ENCODE measurements around the gene NACC1. TPM values are rescaled to one million over a fixed set of nuclear protein-coding genes. Genes with fewer than 3 reads are reported as not detected.
"Not testable (repeated sequence)": the region's sequence is repeated elsewhere in the genome, so short reads cannot be mapped to it uniquely, and the experiment has no call there.

The NACC1 gene
- polyA plus RNA-seq, 3 donors from 2014 or later, result 1.2 to 2.8 TPM; not detected in 1

- Mint-ChIP-seq H3K27me3 (ENCODE audit: low read depth in 3 of 3) (peaks cover 39 to 56% (median 46%) of the 10 kb centered on the region in 3 donors), H3K27ac (peak overlapping the region; percentile 97 to 99 (median 98)), H3K36me3 (peaks cover 3 to 13% (median 11%) of the 10 kb centered on the region in 3 donors), H3K9me3 (no peaks in the 10 kb centered on the region), H3K4me1 (peaks cover 57 to 63% of the 10 kb centered on the region in 2 donors), H3K4me3 (peak overlapping the region; percentile 93 to 99 (median 97))
- DNase-seq, result peak; percentile 71 to 81 (median 76)
Measured at GRCh38 chr19:13154241-13154778, 36.2 kb downstream of the NACC1 start.

GRCh38 chr19:13154911-13155471, 36.9 kb downstream of the NACC1 start:
- peaks cover 3 to 13% (median 11%) of the 10 kb centered on the region in 3 donors for H3K36me3 Mint-ChIP-seq
- no peaks in the 10 kb centered on the region for H3K9me3 Mint-ChIP-seq
- peaks cover 59 to 63% of the 10 kb centered on the region in 2 donors for H3K4me1 Mint-ChIP-seq
- H3K4me3 Mint-ChIP-seq, result peak overlapping the region; percentile 93 to 99 (median 97)
- peak overlapping the region; percentile 97 to 99 (median 98) for H3K27ac Mint-ChIP-seq
- DNase-seq, result peak; percentile 84 to 87 (median 86)
- peaks cover 39 to 57% (median 46%) of the 10 kb centered on the region in 3 donors for H3K27me3 Mint-ChIP-seq (ENCODE audit: low read depth in 3 of 3)

DNA sequence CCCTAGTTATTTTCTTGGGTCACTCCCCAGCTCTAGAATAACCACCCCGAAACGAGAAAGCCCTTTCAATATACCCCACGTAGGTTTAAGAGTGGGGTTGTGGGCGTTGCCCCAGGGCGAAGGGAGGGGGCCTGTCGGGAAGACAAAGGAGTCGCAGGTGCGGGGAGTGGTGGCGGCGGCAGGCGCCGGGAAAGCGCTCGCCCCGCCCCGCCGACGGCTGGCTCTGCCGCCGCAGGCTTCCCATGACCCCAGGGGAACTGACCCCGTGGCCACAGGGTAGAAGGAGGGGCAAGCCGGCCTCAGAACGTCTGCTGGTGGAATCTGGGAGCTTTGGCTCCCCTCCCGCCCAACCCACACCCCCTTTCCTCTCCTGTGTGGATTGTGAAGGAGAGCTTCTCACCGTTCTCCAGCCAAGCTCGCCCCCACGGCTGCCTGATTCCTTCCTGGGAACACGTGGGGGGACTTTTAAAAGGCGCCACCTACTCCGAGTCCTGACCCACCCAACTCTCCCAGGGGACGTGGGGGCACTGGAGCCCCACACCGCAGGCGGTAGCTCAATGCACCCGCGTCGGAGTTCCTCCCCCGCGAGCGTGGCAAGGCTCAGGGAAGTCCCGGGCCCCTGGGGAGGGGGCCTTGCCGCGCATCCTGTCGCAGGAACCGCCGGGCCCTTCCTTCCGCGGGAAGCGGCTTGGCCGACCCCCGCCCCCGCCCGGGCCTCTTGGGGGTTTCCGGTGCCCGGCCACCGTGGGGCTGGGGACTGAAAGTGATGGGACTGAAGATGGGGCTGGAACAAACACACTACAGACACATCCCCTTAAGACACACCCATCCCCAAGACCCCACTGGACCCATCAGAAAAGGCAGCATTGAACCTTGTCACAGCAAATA, 37.7 kb downstream of the NACC1 start:
- Mint-ChIP-seq H3K9me3 (no peaks in the 10 kb centered on the region), H3K27me3 (ENCODE audit: low read depth in 3 of 3) (peaks cover 39 to 54% (median 43%) of the 10 kb centered on the region in 3 donors), H3K27ac (peak overlapping the region; percentile 97 to 99 (median 98)), H3K36me3 (peaks cover 3 to 13% (median 11%) of the 10 kb centered on the region in 3 donors), H3K4me3 (peak overlapping the region; percentile 93 to 99 (median 97)), H3K4me1 (peaks cover 57 to 61% of the 10 kb centered on the region in 2 donors)
- peak; percentile 83 to 89 (median 86) for DNase-seq

DNA sequence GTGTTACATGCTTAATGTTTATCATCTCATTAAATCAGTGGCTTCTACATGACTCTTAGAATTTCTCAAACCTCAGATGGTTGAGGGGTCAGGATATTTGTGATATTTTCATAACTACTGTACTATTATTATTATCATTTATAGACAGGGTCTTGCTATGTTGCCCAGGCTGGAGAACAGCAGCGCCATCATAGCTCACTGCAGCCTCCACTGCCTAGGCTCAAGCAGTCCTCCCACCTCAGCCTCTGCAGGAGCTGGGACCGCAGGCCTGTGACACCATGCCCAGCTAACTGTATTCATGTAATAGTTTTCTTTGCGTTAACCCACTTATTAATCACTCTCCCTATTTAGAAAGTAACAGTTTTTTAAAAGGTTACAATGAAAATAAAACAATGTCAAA, 41.6 kb downstream of the NACC1 start:
- peaks cover 69 to 74% of the 10 kb centered on the region in 2 donors for H3K4me1 Mint-ChIP-seq

GRCh38 chr19:13160557-13160956, 42.5 kb downstream of the NACC1 start:
- Mint-ChIP-seq H3K9me3 (no peaks in the 10 kb centered on the region), H3K36me3 (no peaks in the 10 kb centered on the region), H3K27me3 (ENCODE audit: low read depth in 3 of 3) (peaks cover 6 to 19% (median 13%) of the 10 kb centered on the region in 3 donors), H3K4me1 (peaks cover 73 to 77% of the 10 kb centered on the region in 2 donors), H3K27ac (peak overlapping the region; percentile 48 to 84 (median 71)), H3K4me3 (peak overlapping the region in 4 of 5 donors; percentile 23 to 55 (median 41))
- no peak for DNase-seq

More for the DNA sequence above, 41.6 kb downstream of the NACC1 start:
- Mint-ChIP-seq H3K4me3 (peak overlapping the region; percentile 19 to 73 (median 24)), H3K27me3 (ENCODE audit: low read depth in 3 of 3) (peaks cover 13 to 26% (median 19%) of the 10 kb centered on the region in 3 donors), H3K9me3 (no peaks in the 10 kb centered on the region), H3K36me3 (peaks cover 0 to 3% (median 2%) of the 10 kb centered on the region in 3 donors), H3K27ac (peak overlapping the region; percentile 53 to 86 (median 74))
- no peak for DNase-seq

- Mint-ChIP-seq H3K27me3 (ENCODE audit: low read depth in 3 of 3) (peaks cover 2 to 13% (median 5%) of the 10 kb centered on the region in 3 donors), H3K36me3 (no peaks in the 10 kb centered on the region), H3K9me3 (no peaks in the 10 kb centered on the region), H3K27ac (peak overlapping the region; percentile 92 to 99 (median 98)), H3K4me1 (peaks cover 72 to 80% of the 10 kb centered on the region in 2 donors), H3K4me3 (peak overlapping the region; percentile 85 to 93 (median 86))
- peak; percentile 67 to 74 (median 71) for DNase-seq
Measured at GRCh38 chr19:13162724-13163608, 44.9 kb downstream of the NACC1 start.

GRCh38 chr19:13163609-13164342, 45.7 kb downstream of the NACC1 start:
- H3K4me1 Mint-ChIP-seq, result peaks cover 69 to 81% of the 10 kb centered on the region in 2 donors
- H3K27ac Mint-ChIP-seq, result peak overlapping the region; percentile 92 to 99 (median 98)
- H3K4me3 Mint-ChIP-seq, result peak overlapping the region; percentile 60 to 93 (median 85)
- H3K9me3 Mint-ChIP-seq, result no peaks in the 10 kb centered on the region
- DNase-seq, result peak in 2 of 3 donors; percentile 25 to 39
- no peaks in the 10 kb centered on the region for H3K36me3 Mint-ChIP-seq
- peaks cover 2 to 13% (median 6%) of the 10 kb centered on the region in 3 donors for H3K27me3 Mint-ChIP-seq (ENCODE audit: low read depth in 3 of 3)

GRCh38 chr19:13164343-13165161, 46.5 kb downstream of the NACC1 start:
- Mint-ChIP-seq H3K36me3 (no peaks in the 10 kb centered on the region), H3K4me1 (peaks cover 77 to 84% of the 10 kb centered on the region in 2 donors)

DNA sequence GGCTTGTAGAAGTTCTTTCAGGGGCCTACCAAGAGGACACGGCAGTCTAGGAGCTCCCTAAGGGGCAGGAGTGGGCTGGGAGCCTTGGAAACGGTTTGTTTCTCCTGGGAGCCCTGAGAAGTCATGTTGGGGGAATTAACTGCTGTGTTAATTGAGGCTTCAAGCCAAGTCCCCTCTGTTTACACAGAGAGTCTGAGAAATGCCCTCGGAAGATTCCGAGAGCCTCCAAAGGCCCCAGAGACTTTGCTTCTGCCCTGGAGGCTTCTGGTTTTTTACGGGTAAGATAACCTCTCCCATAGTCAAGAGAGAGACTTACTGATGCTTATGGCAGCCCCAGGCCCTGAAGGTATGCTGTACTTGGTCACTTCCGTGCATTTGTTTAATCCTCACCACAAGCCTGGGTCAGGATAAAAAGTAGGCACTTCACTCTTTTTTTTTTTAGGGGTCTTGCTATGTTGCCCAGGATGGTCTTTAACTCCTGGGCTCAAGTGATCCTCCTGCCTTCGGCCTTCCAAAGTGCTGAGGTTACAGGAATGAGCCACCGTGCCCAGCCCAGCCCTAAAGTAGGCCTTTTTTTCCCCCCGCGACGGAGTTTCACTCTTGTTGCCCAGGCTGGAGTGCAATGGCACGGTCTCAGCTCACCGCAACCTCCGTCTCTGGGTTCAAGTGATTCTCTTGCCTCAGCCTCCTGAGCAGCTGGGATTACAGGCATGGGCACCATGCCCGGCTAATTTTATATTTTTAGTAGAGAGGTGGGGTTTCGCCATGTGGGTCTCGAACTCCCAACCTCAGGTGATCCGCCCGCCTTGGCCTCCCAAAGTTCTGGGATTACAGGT, 47.3 kb downstream of the NACC1 start:
- peaks cover 78 to 87% of the 10 kb centered on the region in 2 donors for H3K4me1 Mint-ChIP-seq
- peak overlapping the region; percentile 94 to 99 (median 98) for H3K27ac Mint-ChIP-seq
- H3K27me3 Mint-ChIP-seq (ENCODE audit: low read depth in 3 of 3), result peaks cover 2 to 8% (median 6%) of the 10 kb centered on the region in 3 donors
- no peaks in the 10 kb centered on the region for H3K36me3 Mint-ChIP-seq
- H3K9me3 Mint-ChIP-seq, result no peaks in the 10 kb centered on the region
- DNase-seq, result no peak
- peak overlapping the region in 4 of 5 donors; percentile 75 to 93 (median 87) for H3K4me3 Mint-ChIP-seq

More at GRCh38 chr19:13164343-13165161, 46.5 kb downstream of the NACC1 start:
- peak; percentile 53 to 65 (median 63) for DNase-seq
- peak overlapping the region; percentile 60 to 93 (median 85) for H3K4me3 Mint-ChIP-seq
- no peaks in the 10 kb centered on the region for H3K9me3 Mint-ChIP-seq
- peaks cover 2 to 10% (median 6%) of the 10 kb centered on the region in 3 donors for H3K27me3 Mint-ChIP-seq (ENCODE audit: low read depth in 3 of 3)
- peak overlapping the region; percentile 92 to 99 (median 98) for H3K27ac Mint-ChIP-seq

DNA sequence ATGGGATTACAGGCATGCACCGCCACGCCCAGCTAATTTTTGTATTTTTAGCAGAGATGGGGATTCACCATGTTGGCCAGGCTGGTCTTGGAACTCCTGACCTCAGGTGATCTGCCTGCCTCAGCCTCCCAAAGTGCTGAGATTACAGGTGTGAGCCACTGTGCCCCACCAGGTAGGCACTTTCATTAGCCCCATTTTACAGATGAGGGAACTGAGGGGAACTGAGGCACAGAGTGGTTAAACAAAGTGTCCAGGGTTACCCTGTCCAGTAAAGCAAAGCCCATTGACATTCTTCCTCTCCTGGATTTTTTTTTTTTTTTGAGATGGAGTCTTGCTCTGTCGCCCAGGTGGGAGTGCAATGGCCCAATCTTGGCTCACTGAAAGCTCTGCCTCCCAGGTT, 48.1 kb downstream of the NACC1 start:
- DNase-seq; H3K36me3 Mint-ChIP-seq; H3K9me3 Mint-ChIP-seq; H3K27me3 Mint-ChIP-seq (ENCODE audit: low read depth in 3 of 3): not testable (repeated sequence)
- peaks cover 83 to 88% of the 10 kb centered on the region in 2 donors for H3K4me1 Mint-ChIP-seq
- H3K4me3 Mint-ChIP-seq, result peak overlapping the region in 3 of 5 donors; percentile 23 to 89 (median 36)
- peak overlapping the region; percentile 94 to 99 (median 98) for H3K27ac Mint-ChIP-seq

GRCh38 chr19:13169769-13170168, 51.7 kb downstream of the NACC1 start:
- Mint-ChIP-seq H3K4me1 (peaks cover 83 to 86% of the 10 kb centered on the region in 2 donors), H3K4me3 (peak overlapping the region in 2 of 5 donors; percentile 6 to 36), H3K36me3 (no peaks in the 10 kb centered on the region), H3K27me3 (ENCODE audit: low read depth in 3 of 3) (peaks cover 0 to 4% (median 4%) of the 10 kb centered on the region in 3 donors), H3K27ac (peak overlapping the region; percentile 94 to 99 (median 98)), H3K9me3 (no peaks in the 10 kb centered on the region)
- no peak for DNase-seq

Measured in immature natural killer cell (primary cell).